Activated T-cell treated with anti-CD3 and anti-CD28 coated beads, Interleukin-2, amount 50 U/mL, for 48 hours (primary cell): Measurements from ENCODE around the gene EHF.

Source experiments
- DNase-seq, 2 experiments: peaks; one replicate each; pipeline ENCODE4 v3.0.0-alpha.2; 2020

EHF gene

GRCh38 chr11:34647131-34647530 lies 26.2 kb downstream of the EHF start:
- DNase-seq: no peak

- no peak for DNase-seq
These were observed 26.6 kb downstream of the EHF start for GRCh38 chr11:34647532-34647931.

- DNase-seq: no peak
These were observed 27.1 kb downstream of the EHF start for GRCh38 chr11:34648036-34648435.

GRCh38 chr11:34649597-34649996 lies 28.7 kb downstream of the EHF start:
- no peak for DNase-seq

GRCh38 chr11:34650528-34650927 lies 29.6 kb downstream of the EHF start:
- DNase-seq: peak; percentile 86 to 87

GRCh38 chr11:34651551-34651950 lies 30.7 kb downstream of the EHF start:
- DNase-seq: no peak

- DNase-seq: no peak
These were observed 31.5 kb downstream of the EHF start for GRCh38 chr11:34652191-34652973.

GRCh38 chr11:34653031-34653430 lies 32.1 kb downstream of the EHF start:
- no peak for DNase-seq

GRCh38 chr11:34653851-34654482 lies 33.1 kb downstream of the EHF start:
- peak; percentile 33 to 36 for DNase-seq

- DNase-seq: no peak
These were observed 33.8 kb downstream of the EHF start for GRCh38 chr11:34654483-34655334.

- DNase-seq: no peak
These were observed 34.6 kb downstream of the EHF start for GRCh38 chr11:34655335-34656008.

GRCh38 chr11:34656062-34656720 lies 35.3 kb downstream of the EHF start:
- no peak for DNase-seq

- DNase-seq: no peak
These were observed 37.5 kb downstream of the EHF start for GRCh38 chr11:34658071-34659015.

- DNase-seq: no peak
These were observed 38.3 kb downstream of the EHF start for GRCh38 chr11:34659096-34659733.

- DNase-seq: no peak
These were observed 44.4 kb downstream of the EHF start for GRCh38 chr11:34665077-34665835.

- no peak for DNase-seq
These were observed 47.1 kb downstream of the EHF start for GRCh38 chr11:34667810-34668582.

- DNase-seq: no peak
These were observed 47.7 kb downstream of the EHF start for GRCh38 chr11:34668583-34669053.

GRCh38 chr11:34669458-34669857 lies 48.6 kb downstream of the EHF start:
- DNase-seq: no peak

GRCh38 chr11:34671117-34671516 lies 50.2 kb downstream of the EHF start:
- DNase-seq: no peak
